Stimulated activated CD4-positive, alpha-beta T cell treated with anti-CD3 and anti-CD28 coated beads, Interleukin-4, amount 100 ng/mL, for 1 hour (primary cell): ENCODE data around the gene UBE2S.
A peak's percentile ranks its signal among the peaks of the same experiment; 100 is the strongest.

Source experiments
- DNase-seq: peaks from one replicate; pipeline ENCODE4 v3.0.0-alpha.2; 2020

The UBE2S gene

DNA sequence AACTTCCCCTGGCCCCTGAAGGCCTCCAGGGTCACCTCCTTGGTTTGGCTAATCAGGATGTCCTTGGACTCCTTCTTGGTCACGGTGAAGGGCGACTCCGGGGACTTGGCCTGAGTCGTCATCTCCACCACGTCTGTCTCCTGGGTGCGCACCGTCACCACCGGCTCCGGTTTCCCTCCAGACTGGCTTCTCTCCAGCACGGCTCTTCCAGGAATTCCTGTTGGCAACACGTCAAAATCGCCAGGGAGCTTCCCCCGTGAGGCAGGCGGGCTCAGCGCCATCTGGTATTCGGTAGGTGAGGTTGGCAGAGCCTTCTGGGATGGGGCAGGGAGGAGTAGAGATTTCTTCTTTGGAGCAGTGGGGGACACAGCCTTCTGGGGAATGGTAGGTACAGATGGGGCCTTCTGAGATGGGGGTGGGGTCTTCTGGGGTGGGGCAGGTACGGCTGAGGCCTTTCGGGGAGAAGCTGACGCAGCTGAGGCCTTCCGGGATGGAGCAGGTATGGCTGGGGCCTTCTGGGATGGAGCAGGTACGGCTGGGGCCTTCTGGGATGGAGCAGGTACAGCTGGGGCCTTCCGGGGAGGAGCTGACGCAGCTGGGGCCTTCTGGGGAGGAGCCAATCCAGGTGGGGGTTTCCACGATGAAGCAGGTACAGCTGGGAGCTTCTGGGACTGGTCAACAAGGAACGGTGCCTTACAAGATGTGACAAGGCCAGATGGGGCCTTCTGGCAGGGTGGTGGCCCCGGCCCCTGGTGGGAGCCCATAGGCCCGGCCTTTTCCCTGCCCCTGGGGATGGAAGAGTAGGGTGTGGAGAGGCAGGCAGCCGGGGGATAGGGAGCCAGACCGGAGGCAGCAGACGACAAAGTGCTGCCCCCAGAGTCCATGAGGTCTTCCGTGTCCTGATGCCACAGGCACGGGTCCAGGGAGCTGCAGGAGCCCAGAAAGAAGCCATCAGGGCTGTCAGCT is 48.4 kb downstream of the UBE2S start:
- DNase-seq, result no peak

DNA sequence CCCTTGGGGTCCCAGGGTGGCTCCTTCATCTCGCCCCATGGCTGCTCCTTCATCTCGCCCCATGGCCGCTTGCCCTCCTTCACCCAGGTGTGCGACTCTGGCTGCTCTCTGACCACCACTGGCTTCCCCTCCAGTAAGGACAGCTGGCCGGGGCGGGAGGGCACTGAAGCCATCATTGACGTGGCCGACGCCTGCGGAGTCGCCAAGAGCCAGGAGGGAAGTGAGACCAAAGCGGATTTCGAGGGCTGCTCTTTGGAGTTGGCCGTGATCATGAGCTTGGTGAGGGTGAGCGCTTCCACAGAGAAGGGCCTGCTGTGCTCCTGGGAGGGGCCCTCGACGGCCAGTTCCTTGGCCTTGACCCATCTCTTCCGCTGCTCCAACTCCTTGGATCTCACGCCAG is 49.1 kb downstream of the UBE2S start:
- DNase-seq, result no peak

DNA sequence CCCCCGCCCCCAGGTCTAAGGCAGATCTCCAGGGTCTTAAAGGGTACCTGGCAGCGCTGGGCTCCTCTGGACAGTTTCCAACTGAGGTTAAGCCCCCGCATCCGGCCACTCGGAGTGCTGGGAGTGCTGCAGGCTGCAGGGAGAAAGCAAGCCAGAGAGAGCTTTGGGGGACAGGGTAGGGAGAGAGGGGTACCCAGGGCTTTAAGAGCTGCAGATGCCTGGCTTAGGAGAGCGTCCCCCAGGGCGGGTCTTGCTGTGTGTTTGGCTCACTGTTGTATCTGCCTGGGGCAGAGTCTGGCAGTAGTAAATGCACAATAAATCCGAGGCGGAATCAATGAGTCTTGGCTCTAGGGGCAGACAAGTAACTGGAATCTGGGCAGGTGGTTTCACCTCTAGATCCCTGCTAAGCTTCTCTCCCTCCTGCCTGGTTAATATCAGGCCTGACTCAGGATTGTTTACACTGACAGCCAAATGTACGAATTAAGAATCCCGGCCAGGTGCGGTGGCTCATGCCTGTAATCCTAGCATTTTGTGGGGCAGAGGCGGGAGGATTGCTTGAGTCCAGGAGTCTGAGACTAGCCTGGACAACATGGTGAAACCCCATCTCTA is 52.3 kb downstream of the UBE2S start:
- no peak for DNase-seq

DNA sequence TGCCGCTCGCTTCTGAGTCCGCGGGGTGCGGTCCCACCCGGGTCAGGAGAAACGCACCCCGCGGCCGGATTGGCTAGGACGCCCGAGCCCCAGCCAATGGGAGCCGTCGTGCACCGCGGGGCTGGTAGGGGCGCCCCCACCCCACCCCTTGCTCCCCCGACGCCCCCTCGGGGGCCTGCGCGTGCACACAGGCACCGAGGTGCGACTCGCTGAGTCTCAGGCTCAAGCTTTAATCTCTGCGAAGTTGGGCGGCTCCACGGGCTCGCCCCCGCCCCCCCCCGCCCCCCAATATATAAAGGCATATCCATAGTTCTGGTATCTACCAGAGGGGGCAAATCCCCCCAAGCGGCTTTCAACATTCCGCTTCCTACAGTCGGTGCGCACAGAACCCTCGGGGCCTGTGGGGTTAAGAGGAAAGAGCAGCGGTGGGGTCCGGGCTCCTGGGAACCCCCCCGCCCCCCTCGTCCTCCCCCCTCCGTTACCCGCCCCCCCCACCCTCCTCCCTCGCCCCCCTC is 52.8 kb downstream of the UBE2S start, which contains the start of gene COX6B2:
TSS of gene COX6B2 (minus strand) at position 22 of the 515 bp plus-strand sequence. CDS start 198 bp downstream, outside the sequence.
- no peak for DNase-seq

DNA sequence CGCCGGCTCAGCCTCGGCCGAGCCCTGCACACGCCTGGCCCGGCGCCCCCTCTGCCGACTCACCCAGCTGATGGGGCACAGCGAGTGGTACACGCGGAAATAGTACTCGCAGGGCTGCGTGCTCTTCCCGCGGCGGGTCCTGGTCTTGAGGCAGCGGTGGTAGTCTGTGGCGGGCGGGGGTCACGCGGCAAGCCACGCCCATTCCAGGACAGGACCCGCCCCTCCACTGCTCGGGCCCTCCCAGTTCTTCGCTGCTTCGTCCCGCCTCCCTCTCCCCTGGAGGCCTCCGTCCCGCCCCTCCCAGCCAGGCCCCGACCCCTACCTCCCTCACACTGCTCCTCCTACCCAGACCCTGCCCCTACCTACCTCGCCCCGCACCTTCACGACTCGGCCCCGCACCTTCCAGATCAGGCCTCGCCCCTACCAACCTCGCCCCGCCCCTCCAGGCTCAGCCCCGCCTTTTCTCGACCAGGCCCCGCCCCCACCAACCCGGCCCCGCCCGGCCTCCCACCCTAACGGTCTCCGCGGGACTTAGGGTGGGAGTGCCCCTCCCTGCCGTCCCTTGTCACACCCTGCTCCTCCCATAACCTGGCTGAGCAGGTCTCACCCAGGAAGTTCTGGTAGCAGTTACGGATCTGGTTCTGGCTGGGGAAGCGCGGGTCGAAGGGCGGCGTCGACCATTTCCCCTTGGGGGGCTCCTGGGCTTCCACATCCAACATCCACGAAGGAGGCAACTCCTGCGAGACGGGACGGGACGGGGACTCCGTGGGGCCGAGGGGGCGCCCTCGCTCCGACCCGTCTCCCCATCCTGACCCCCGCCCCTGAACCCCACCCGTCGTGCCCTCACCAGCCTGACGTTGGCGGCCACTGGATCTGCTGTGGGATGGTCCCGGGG is 53.5 kb downstream of the UBE2S start:
- DNase-seq, result peak; percentile 65

DNA sequence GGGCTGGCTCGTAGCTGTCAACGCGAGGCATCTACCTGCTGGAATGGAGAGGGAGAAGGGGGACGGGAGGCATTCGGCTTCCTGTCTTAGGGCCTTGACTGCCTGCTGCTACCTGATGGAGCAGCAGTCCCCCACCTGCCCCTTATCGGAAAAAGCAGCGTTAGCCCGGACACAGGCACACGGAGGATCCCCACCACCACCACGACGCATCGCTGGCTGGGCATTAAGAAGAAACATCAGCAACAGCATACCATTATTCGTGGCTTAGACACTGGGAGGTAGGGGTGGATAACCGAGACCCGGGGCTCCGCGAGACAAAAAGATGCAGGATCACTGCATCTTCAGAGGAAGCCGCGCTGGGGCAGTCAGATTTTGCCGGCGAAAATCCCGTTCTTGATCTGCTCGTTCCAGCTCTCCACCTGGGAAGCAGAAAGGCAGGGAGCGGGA is 54.2 kb downstream of the UBE2S start:
- no peak for DNase-seq

DNA sequence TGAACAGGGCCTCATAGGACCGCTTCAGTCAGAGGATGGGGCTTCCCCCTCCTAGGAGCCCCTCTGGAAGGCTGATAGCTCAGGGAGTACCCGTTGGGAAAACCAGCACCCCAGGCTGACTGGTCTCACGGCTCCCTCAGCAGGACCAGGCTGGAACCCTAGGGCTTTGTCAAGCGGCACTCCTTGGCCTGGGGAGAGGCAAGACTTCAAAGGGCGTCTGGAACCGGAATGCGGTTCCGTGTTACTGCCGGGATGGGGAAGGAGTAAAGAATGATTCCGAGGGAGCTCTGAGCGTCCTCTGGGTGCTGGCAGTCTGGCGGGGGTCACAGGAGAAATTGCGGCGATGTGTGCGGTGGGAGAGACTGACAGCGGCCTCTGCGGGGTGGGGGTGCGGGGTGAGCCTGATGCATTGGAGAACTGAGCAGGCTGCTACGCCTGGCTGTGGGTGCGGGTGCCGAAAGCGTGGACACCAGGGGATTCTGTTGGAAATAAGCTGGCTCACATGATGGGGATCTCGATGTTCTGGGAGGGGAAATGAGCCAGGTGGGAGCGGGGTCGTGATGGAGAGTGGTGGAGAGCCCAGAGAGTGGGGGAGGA is 54.9 kb downstream of the UBE2S start:
- DNase-seq, result no peak

DNA sequence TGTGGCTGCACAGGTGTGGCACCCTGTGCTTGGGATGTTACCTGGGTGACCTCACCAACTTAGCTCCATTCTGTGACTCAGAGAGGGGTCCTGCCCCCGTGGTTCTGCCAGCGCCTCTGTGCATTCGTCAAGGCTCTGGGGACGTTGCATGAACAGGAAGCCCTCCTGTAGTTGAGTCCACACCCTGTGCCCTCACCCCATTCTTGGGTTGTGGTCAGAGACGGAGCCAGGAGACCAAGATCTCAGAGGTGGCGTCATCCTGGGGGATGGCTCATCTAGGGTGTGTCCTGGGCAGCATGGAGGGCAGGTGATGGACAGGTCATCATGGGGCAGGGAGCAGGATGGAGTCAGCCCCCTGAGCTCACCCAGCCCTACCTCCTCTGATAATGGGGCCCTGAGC is 55.5 kb downstream of the UBE2S start:
- DNase-seq, result no peak

DNA sequence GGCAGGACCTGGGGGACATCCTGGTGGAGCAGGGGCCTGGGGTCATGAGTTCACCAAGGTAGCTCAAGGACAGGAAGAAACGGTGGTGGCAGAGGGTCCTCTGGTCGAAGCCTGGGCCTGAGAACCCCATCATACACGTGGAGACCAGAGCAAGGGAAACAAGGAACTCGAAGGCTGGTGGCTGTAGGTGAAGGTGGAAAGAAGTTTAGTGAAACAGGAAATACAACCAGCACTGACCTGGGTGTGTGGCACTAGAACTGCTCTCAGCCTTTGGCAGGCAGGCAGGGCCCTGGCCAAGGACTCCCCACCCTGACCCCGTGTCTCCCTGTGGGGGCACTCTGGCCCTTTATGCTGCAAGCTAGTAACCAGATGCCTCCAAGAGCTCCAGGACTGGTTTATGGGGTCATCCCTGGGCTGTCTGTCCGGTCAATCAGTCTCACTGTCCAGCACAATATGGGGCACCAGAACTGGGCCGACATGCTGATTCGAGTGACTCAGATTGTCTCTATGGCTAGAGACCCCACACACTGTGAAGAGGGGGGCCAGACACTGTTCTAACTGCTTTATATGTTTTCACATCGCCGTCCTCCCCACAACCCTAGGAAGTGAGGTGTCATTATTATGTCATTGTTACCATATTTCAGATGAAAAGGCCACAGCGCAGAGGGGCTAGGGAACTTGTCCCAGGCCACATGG is 56.8 kb downstream of the UBE2S start:
- DNase-seq, result no peak
